Right cardiac atrium (tissue), 5 donors: Measurements from ENCODE around the gene HNRNPK. TPM values are rescaled to one million over a fixed set of nuclear protein-coding genes. Genes with fewer than 3 reads are reported as not detected.
A peak's percentile ranks its signal among the peaks of the same experiment; 100 is the strongest.
"Not testable (repeated sequence)": the region's sequence is repeated elsewhere in the genome, so short reads cannot be mapped to it uniquely, and the experiment has no call there.

ENCODE experiments used
- ATAC-seq, 2 donors: fragments of 200-7000 bp; cut with Tn5 transposase; one replicate each; pipeline versions ENCODE4 v1.8.0 to v1.9.1; 2020; ENCODE audit warnings: moderate library complexity in 2 of 2, mild to moderate bottlenecking in 1 of 2
- DNase-seq, 3 donors: peaks; one replicate each; pipeline ENCODE4 v3.0.0-alpha.2; 2020
- H3K27ac ChIP-seq: one replicate; pipeline ENCODE4 v1.5.1; 2013; ENCODE audit warnings: mild to moderate bottlenecking, low read length, control low read depth, moderate library complexity
- H3K27me3 ChIP-seq: one replicate; pipeline ENCODE4 v1.6.1; 2013; ENCODE audit not compliant: control insufficient read depth, insufficient read depth
- H3K4me1 ChIP-seq: one replicate; pipeline ENCODE4 v1.6.1; 2013; ENCODE audit warnings: low read length; ENCODE audit not compliant: control insufficient read depth, insufficient read depth
- H3K4me3 ChIP-seq: one replicate; pipeline ENCODE4 v1.5.1; 2013; ENCODE audit warnings: low read length, control low read depth
- H3K9me3 ChIP-seq: one replicate; pipeline ENCODE4 v1.6.1; 2013; ENCODE audit warnings: low read length; ENCODE audit not compliant: control insufficient read depth
- WGBS: extraction: QIAGEN DNeasy Blood & Tissue Kit; methylation state at CpG from one replicate; pipeline ENCODE4 v1.1.7; 2013; 5-methylcytosine and 5-hydroxymethylcytosine counted together
- intact Hi-C, 4 donors: fragments of 100-400 bp; cut with DNase I; formaldehyde crosslinking; loops; one replicate each; pipeline versions ENCODE4 v1.11.0 to v1.14.0; 2022 to 2023
- polyA plus RNA-seq: library from polyadenylated mRNA; stranded (reverse); fragments of 200-250 nt; gene quantifications from one replicate; pipeline ENCODE4 v1.2.3, GENCODE V29; 2013
- total RNA-seq, 4 donors: library from RNA; stranded (reverse); fragmentation: NEBNext Ultra II Directional; extraction: Animal tissue kit (Norgen Biotek cat#: 25700); gene quantifications; one replicate each; pipeline ENCODE4 v1.2.1, GENCODE V29; 2021
- donor health status: healthy with polysubstance abuse.
- donor health status: DM: no; HTN: yes; CAD: no.
- donor health status: DM: no; HTN: no; CAD: no.
- donor health status: DM: no; HTN: yes; CAD: no; lungs with severe emphysema.
- donor health status: DM: yes; HTN: yes; CAD: no.

The HNRNPK gene
- total and polyA plus RNA-seq, 5 donors = 215 to 327 (median 308) TPM

DNA sequence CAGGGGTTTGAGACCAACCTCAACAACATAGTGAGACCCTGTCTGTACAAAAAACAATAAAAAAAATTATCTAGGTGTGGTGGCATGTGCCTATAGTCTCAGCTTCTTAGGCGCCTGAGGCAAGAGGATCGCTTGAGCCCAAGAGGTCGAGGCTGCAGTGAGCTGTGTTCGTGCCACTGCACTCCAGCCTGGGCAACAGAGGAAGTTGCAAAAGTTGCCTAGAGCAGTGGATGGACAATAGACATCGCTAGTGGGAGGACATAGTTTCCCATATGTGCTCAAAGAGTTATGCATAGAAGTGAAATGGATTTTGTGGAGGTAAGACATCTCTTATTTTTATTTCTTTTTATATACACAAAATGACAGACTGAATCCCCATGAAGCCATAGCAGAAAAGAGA lies 19.0 kb downstream of the HNRNPK start:
- WGBS = 85% methylated on average over 5 of the region's 5 CpGs
- Histone ChIP-seq H3K27ac (no peak overlapping the region), H3K27me3 (no peaks in the 10 kb centered on the region), H3K9me3 (no peaks in the 10 kb centered on the region), H3K4me3 (no peak overlapping the region), H3K4me1 (no peaks in the 10 kb centered on the region)
- intact Hi-C loops = no loop called here
- no peak for ATAC-seq
- DNase-seq = no peak

DNA sequence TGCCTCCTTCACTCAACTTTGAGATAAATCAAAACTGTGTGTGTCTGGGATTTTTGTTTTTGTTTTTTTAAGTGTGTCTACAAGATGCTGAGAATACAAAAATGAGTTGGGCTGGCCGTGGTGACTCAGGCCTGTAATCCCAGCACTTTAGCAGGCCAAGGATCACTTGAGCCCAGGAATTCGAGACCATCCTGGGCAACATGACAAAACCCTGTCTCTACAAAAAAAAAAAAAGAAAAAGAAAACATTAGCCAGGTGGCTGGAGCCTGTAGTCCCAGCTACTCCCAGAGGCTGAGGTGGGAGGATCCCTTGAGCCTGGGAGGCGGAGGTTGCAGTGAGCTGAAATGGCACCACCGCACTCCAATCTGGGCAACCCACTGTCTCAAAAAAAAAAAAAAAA lies 21.0 kb downstream of the HNRNPK start:
- no peak for DNase-seq
- no peak overlapping the region for H3K4me3 ChIP-seq
- no peaks in the 10 kb centered on the region for H3K4me1 ChIP-seq
- H3K27me3 ChIP-seq = no peaks in the 10 kb centered on the region
- no peak for ATAC-seq
- 64% methylated on average over 4 of the region's 4 CpGs for WGBS
- intact Hi-C loops = no loop called here
- H3K9me3 ChIP-seq = no peaks in the 10 kb centered on the region
- H3K27ac ChIP-seq = no peak overlapping the region

DNA sequence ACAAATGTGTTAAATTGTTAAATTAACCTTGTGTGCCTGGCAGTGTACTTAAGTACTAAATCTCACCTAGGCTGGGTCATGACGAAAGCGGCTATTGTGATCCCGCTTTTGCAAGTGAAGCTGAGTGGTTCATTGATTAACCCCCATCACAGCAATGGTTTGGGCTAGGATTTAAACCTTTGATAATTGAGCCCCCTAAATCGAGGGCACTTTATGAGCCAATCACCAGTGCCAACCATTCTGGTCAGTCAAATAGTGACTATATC lies 22.8 kb downstream of the HNRNPK start:
- ATAC-seq = no peak
- peak overlapping the region; percentile 66 for H3K4me3 ChIP-seq
- 74% methylated on average over 4 of the region's 4 CpGs for WGBS
- H3K27ac ChIP-seq = no peak overlapping the region
- H3K9me3 ChIP-seq = no peaks in the 10 kb centered on the region
- DNase-seq = no peak
- H3K27me3 ChIP-seq = no peaks in the 10 kb centered on the region
- no peaks in the 10 kb centered on the region for H3K4me1 ChIP-seq
- intact Hi-C loops = no loop called here

DNA sequence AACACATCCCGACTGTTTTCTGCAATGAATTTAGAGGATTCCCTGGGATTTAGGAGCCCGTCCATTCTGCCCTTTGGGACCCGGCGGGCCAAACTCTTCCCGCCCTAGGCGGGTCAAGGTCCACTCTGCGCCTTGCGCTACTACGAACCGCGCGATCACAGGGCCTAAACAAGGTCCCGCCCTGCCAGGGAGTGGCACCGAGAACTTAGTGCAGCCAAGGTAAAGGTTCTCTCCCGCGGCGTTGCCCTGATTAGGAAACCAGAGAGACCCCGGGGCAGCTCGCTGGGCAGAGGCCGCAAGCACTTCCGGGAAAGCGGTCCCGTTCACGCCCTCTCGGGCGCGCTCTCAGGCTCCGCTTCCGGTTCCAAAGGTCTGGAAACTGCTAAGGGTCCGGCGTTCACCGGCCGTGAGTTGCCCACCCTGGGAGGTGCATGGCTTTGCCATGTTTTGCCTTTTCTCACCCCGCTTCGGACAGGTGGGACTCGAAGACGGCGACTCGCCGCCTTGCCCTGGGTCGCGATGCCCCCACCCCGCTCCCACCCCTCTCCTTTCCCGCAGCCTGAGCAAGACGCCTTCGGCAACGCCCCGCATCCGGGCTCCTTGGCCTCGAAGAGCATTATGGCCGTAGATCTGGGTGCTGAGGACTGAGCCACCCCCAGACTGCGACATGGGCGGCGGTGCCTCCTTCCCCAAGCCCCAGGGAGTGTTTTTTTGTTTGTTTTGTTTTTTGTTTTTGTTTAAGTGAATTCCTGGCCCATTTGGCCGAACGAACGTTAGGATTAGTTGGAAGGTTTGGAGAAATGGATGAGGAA lies 23.4 kb downstream of the HNRNPK start:
- H3K4me3 ChIP-seq = peak overlapping the region; percentile 66
- no peaks in the 10 kb centered on the region for H3K9me3 ChIP-seq
- H3K27ac ChIP-seq = peak overlapping the region; percentile 79
- DNase-seq (peak; percentile 83 to 92 (median 90)), ATAC-seq (peak; percentile 96)
- no peaks in the 10 kb centered on the region for H3K4me1 ChIP-seq
- intact Hi-C loops = no loop called here
- 2% methylated on average over 57 of the region's 57 CpGs for WGBS
- H3K27me3 ChIP-seq = no peaks in the 10 kb centered on the region

DNA sequence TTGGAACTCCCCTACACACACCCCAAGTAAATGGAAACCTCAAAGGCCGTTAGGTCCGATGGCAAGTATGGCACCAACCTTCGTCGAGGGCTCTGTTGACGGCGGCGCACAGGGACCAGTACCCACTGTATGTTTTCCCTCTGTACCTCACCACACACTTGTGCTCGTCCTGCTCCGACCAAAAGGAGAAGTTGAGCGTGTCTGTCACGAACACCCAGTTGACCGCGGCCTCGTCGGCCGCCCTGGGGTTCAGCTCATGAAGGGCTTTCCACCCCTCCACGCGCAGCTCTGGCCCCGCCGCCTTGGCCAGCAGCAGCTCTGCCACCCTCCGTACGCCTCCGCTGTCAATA lies 24.0 kb downstream of the HNRNPK start:
- WGBS = 7% methylated on average over 23 of the region's 23 CpGs
- ATAC-seq (peak; percentile 51 to 70), DNase-seq (peak; percentile 40 to 79 (median 78))
- Histone ChIP-seq H3K4me1 (no peaks in the 10 kb centered on the region), H3K4me3 (peak overlapping the region; percentile 66), H3K27me3 (no peaks in the 10 kb centered on the region), H3K9me3 (no peaks in the 10 kb centered on the region), H3K27ac (peak overlapping the region; percentile 79)
- intact Hi-C loops = no loop called here

DNA sequence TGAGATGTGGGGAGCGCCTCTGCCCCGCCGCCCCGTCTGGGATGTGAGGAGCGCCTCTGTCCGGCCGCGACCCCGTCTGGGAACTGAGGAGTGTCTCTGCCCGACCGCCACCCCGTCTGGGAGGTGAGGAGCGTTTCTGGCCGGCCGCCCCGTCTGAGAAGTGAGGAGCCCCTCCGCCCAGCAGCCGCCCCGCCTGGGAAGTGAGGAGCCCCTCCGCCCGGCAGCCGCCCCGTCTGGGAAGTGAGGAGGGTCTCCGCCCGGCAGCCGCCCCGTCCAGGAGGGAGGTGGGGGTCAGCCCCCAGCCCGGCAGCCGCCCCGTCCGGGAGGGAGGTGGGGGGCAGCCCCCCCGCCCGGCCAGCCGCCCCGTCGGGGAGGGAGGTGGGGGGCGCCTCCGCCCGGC lies 31.9 kb downstream of the HNRNPK start:
- not testable (repeated sequence) for ATAC-seq, H3K27me3 ChIP-seq, H3K4me3 ChIP-seq, H3K9me3 ChIP-seq, H3K27ac ChIP-seq, H3K4me1 ChIP-seq
- intact Hi-C loops = loop anchor here in 1 of 4 donors (10.0 kb wide), 1 partner anchor 227 kb away; no protein-coding TSS in a partner anchor
- peak in 1 of 3 donors; percentile 59 for DNase-seq
- WGBS = 98% methylated on average over 32 of the region's 39 CpGs

DNA sequence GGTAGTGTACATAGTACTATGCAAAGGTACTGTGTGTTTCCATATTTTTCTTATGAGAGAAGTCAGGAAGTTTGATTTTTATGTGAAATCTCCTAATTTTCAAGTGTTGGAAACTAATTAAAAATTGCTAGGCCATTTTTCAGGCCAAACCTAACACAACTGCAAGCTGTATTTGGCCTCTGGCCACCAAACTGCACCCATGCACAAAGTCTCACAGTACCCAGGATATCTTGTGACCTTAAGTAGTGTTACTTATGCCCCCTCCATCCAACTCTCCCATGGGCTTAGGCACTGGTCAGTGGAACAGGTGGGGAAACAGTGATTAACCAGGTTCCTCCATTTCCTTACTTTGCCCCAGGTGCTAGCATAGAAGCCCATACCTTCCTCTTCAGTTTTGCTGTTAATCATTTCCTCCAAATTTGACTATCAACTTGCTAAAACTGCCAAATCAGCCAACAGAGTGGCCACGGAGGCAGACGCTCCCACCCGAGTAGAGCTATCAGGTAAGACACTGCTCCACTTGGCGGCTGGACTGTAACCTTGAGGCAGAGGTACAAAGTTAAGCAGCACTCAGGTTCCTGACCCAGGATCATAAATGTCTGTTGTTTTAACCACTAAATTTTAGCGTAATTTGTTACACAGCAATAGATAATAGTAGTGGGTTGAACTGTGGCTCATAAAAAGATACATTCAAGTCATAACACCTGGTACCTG lies 39.3 kb downstream of the HNRNPK start:
- intact Hi-C loops = loop anchor here in 2 of 4 donors (2.0 to 10.0 kb wide), 3 partner anchors 234 to 377 kb away; no protein-coding TSS in a partner anchor
- WGBS = 89% methylated on average over 5 of the region's 5 CpGs
- H3K27ac ChIP-seq = no peak overlapping the region
- DNase-seq (no peak), ATAC-seq (no peak)
- H3K27me3 ChIP-seq = no peaks in the 10 kb centered on the region
- no peaks in the 10 kb centered on the region for H3K4me1 ChIP-seq
- H3K9me3 ChIP-seq = no peaks in the 10 kb centered on the region
- H3K4me3 ChIP-seq = no peak overlapping the region

DNA sequence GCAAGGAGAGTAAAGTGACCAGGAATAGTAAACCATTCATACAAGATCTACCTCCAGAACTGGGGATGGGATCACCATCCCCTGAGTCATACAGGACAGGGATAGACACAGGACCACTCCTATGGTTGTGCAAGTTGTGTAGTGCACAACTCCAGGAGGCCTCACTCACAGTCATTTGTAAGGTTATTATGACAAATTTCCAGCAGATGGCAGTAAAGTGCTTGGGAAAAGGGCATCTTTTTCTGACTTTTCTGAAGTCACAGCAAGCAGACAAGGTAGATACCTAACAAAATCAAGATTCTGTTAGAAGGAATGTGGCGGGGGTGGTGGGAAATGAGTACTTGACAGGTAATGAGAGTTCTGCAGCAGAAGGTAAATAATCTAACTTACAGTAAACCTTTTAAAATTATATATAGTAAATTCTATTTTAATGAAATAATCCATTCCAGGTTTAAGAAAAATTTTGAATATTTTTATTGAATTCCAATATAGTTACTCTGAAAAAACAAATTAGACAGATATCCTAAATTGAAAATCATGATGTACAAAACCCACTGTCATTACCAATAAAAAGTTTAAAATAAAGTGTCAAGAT lies 42.1 kb downstream of the HNRNPK start:
- H3K27ac ChIP-seq = no peak overlapping the region
- ATAC-seq = peak; percentile 55 to 58
- DNase-seq = no peak
- H3K4me1 ChIP-seq = peaks cover 4% of the 10 kb centered on the region
- H3K4me3 ChIP-seq = no peak overlapping the region
- H3K9me3 ChIP-seq = no peaks in the 10 kb centered on the region
- 47% methylated on average over 1 of the region's 1 CpG for WGBS
- intact Hi-C loops = loop anchor here in 3 of 4 donors (2.0 to 10.0 kb wide), 4 partner anchors 237 to 374 kb away; no protein-coding TSS in a partner anchor
- H3K27me3 ChIP-seq = no peaks in the 10 kb centered on the region

DNA sequence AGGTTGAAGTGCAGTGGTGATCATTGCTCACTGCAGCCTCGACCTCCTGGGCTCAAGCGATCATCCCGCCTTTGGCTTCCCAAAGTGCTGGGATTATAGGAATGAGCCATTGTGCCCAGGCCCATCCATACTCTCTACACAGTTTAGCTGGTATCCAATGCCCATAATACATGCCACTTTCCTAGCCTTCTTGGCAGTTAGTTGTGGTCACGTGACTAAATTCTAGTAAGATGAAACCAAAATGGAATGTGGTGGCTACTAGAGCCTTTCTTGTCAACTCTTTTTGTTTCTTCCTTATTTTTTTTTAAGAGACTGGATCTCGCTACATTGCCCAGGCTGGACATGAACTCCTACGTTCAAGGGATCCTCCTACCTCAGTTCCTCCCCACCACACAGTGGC lies 43.5 kb downstream of the HNRNPK start:
- no peaks in the 10 kb centered on the region for H3K27me3 ChIP-seq
- intact Hi-C loops = loop anchor here in 3 of 4 donors (2.0 to 10.0 kb wide), 4 partner anchors 238 to 376 kb away; no protein-coding TSS in a partner anchor
- no peaks in the 10 kb centered on the region for H3K9me3 ChIP-seq
- H3K4me1 ChIP-seq = peaks cover 4% of the 10 kb centered on the region
- ATAC-seq (no peak), DNase-seq (no peak)
- no peak overlapping the region for H3K27ac ChIP-seq
- no peak overlapping the region for H3K4me3 ChIP-seq
- 79% methylated on average over 6 of the region's 6 CpGs for WGBS

DNA sequence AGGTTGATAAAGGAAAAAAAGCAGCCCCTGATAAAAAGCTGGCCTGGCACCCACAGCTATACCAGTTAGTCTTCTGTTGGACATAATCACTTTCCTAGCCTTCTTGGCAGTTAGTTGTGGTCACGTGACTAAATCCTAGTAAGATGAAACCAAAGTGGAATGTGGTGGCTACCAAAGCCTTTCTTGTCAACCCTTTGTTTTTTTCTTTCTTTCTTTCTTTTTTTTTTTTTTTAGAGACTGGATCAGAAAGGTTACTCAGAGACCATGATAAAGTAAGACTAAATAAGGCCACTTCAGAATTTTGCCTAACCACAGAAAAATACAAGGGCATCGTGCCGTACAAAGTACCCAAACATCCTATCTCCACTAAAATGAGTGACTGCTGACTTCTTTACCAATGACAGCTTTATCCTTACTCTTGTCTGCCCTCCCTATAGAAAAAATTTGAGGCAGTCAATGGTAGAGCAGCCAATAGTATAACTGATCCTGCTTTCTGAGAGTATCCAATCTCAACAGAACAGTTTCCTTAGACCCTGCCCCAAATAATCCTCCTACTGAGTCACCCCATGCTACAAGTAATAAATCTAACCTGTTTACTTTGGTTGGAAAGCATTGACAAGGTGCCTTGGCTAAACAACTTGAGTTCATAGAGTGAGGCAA lies 44.6 kb downstream of the HNRNPK start:
- H3K27ac ChIP-seq = no peak overlapping the region
- peaks cover 4% of the 10 kb centered on the region for H3K4me1 ChIP-seq
- DNase-seq = no peak
- intact Hi-C loops = loop anchor here in 2 of 4 donors (5.0 to 10.0 kb wide), 3 partner anchors 239 to 377 kb away; no protein-coding TSS in a partner anchor
- ATAC-seq = no peak
- H3K27me3 ChIP-seq = no peaks in the 10 kb centered on the region
- 72% methylated on average over 3 of the region's 3 CpGs for WGBS
- no peaks in the 10 kb centered on the region for H3K9me3 ChIP-seq
- no peak overlapping the region for H3K4me3 ChIP-seq
